Brain microvascular endothelial cell (primary cell): Measurements from ENCODE around the gene IFT52.
"Not testable (repeated sequence)": the region's sequence is repeated elsewhere in the genome, so short reads cannot be mapped to it uniquely, and the experiment has no call there.

Experiments
- DNase-seq: peaks from one replicate; pipeline ENCODE4 v3.0.0-alpha.2; 2020
- H3K27ac ChIP-seq: fragments of 250-450 bp; sonication (Bioruptor Pico); 2 replicates; pipeline ENCODE4 v1.5.1; 2020; ENCODE audit warnings: mild to moderate bottlenecking, moderate library complexity
- H3K27me3 ChIP-seq: fragments of 250-450 bp; sonication (Bioruptor Pico); replicated peaks from 2 replicates; pipeline ENCODE4 v1.5.1; 2020; ENCODE audit warnings: mild to moderate bottlenecking
- H3K36me3 ChIP-seq: fragments of 250-450 bp; sonication (Bioruptor Pico); replicated peaks from 2 replicates; pipeline ENCODE4 v1.5.1; 2020; ENCODE audit warnings: mild to moderate bottlenecking
- H3K4me3 ChIP-seq: 2 replicates; pipeline ENCODE4 v1.5.1; 2011; ENCODE audit warnings: low read depth, mild to moderate bottlenecking, control low read depth, low read length, moderate library complexity
- CTCF ChIP-seq: IDR thresholded peaks from 2 replicates; pipeline ENCODE4 v1.5.1; 2011; ENCODE audit warnings: low read depth, mild to moderate bottlenecking, moderate library complexity, low read length, control low read depth, inconsistent platforms; ENCODE audit errors: missing control alignments
- in situ Hi-C: cut with HindIII; loops from 2 replicates; pipeline ENCODE4 v1.10.0; 2017; ENCODE audit warnings: low sequenced_read_pairs, low pct_ligation_motif_present

Gene IFT52

GRCh38 chr20:43579861-43580793 lies 10.6 kb upstream of the IFT52 start:
- in situ Hi-C loops, result no loop called here
- H3K27me3 ChIP-seq, result no peaks in the 10 kb centered on the region
- H3K36me3 ChIP-seq, result no peaks in the 10 kb centered on the region
- no peak overlapping the region for H3K4me3 ChIP-seq
- TF ChIP-seq CTCF, result no peak
- no peak overlapping the region for H3K27ac ChIP-seq
- DNase-seq, result no peak

GRCh38 chr20:43583133-43583864 lies 7.4 kb upstream of the IFT52 start:
- DNase-seq, result no peak
- Histone ChIP-seq H3K27ac (no peak overlapping the region), H3K4me3 (no peak overlapping the region), H3K36me3 (no peaks in the 10 kb centered on the region), H3K27me3 (no peaks in the 10 kb centered on the region)
- in situ Hi-C loops, result no loop called here
- TF ChIP-seq CTCF, result no peak

GRCh38 chr20:43583982-43584432 lies 6.7 kb upstream of the IFT52 start:
- in situ Hi-C loops, result no loop called here
- TF ChIP-seq CTCF, result no peak
- Histone ChIP-seq H3K36me3 (no peaks in the 10 kb centered on the region), H3K27me3 (no peaks in the 10 kb centered on the region), H3K4me3 (no peak overlapping the region), H3K27ac (peak overlapping the region; percentile 15)
- DNase-seq, result peak; percentile 98

- in situ Hi-C loops, result no loop called here
- H3K36me3 ChIP-seq, result no peaks in the 10 kb centered on the region
- no peak overlapping the region for H3K4me3 ChIP-seq
- H3K27ac ChIP-seq, result peak overlapping the region; percentile 15
- no peak for TF ChIP-seq CTCF
- DNase-seq, result peak; percentile 59
- H3K27me3 ChIP-seq, result no peaks in the 10 kb centered on the region
Observed at GRCh38 chr20:43584448-43585136, 6.1 kb upstream of the IFT52 start.

GRCh38 chr20:43586641-43587040 lies 4.1 kb upstream of the IFT52 start:
- Histone ChIP-seq H3K36me3 (no peaks in the 10 kb centered on the region), H3K27ac (no peak overlapping the region), H3K27me3 (no peaks in the 10 kb centered on the region), H3K4me3 (no peak overlapping the region)
- DNase-seq, result no peak
- in situ Hi-C loops, result no loop called here
- TF ChIP-seq CTCF, result no peak

GRCh38 chr20:43588526-43588925 lies 2.2 kb upstream of the IFT52 start:
- H3K27ac ChIP-seq, DNase-seq, H3K27me3 ChIP-seq, in situ Hi-C loops, H3K36me3 ChIP-seq, H3K4me3 ChIP-seq: not testable (repeated sequence)
